HepG2 (cell line): ENCODE data around the gene ID4. TPM values are rescaled to one million over a fixed set of nuclear protein-coding genes. Genes with fewer than 3 reads are reported as not detected.

ENCODE experiments used
- ATAC-seq: fragments of 200-7000 bp; cut with Tn5 transposase; 3 replicates; pipeline ENCODE4 v1.9.1; 2020; ENCODE audit warnings: mild to moderate bottlenecking, moderate library complexity
- BruUV-seq: library from RNA; stranded (reverse); fragments of 400-500 nt; replicated peaks from 2 replicates; lab custom pipeline; 2021; lab: Mats Ljungman, UMichigan
- CTCF ChIA-PET: fragments of 300-600 bp; formaldehyde crosslinking; extraction: SDS; loops from one replicate; lab custom pipeline; 2021; ENCODE audit warnings: low total read pairs, inconsistent platforms, low intra/inter-chr PET ratio; lab: Yijun Ruan, JAX
- POLR2A ChIA-PET: fragments of 350-600 bp; sonication (Branson Sonifier 250); formaldehyde crosslinking; loops from one replicate; lab custom pipeline; 2020; ENCODE audit warnings: antibody characterized with exemption, inconsistent platforms; lab: Yijun Ruan, JAX
- DNase-seq: peaks from one replicate; pipeline ENCODE4 v3.0.0-alpha.2; 2015; ENCODE audit warnings: low spot score
- FAIRE-seq: peaks from 3 replicates; lab custom pipeline; 2011; peaks lifted over from hg19 to GRCh38; lab: Jason Lieb, UNC
- H2AFZ ChIP-seq: one replicate; pipeline ENCODE4 v1.6.1; 2011; ENCODE audit warnings: low read length, inconsistent platforms
- H3K27ac ChIP-seq: fragments of 300-600 bp; 3 replicates; pipeline ENCODE4 v1.8.0; 2011; ENCODE audit warnings: mixed run types, mild to moderate bottlenecking, mixed read lengths, low read length, inconsistent platforms; ENCODE audit not compliant: insufficient read depth; ENCODE audit errors: extremely low read length
- H3K27me3 ChIP-seq, 2 experiments: fragments of 200-600 bp in 1 of 2; 2 replicates in 1 of 2; 3 replicates in 1 of 2; pipeline versions ENCODE4 v1.6.0 to v1.8.0; 2011; ENCODE audit warnings: low read length in 2 of 2, mild to moderate bottlenecking in 2 of 2, moderate library complexity in 2 of 2, inconsistent platforms in 1 of 2; ENCODE audit not compliant: insufficient read depth in 2 of 2, control insufficient read depth in 1 of 2
- H3K36me3 ChIP-seq, 2 experiments: fragments of 200-600 bp in 1 of 2; replicated peaks in 1 of 2; 2 replicates in 1 of 2; 3 replicates in 1 of 2; pipeline versions ENCODE4 v1.5.1 to v1.8.0; 2011; ENCODE audit warnings: low read length in 2 of 2, inconsistent platforms in 1 of 2; ENCODE audit not compliant: insufficient read depth in 2 of 2, control insufficient read depth in 1 of 2
- H3K4me1 ChIP-seq: 2 replicates; pipeline ENCODE4 v1.5.1; 2012; ENCODE audit warnings: low read length, inconsistent platforms; ENCODE audit not compliant: insufficient read depth
- H3K4me2 ChIP-seq: 2 replicates; pipeline ENCODE4 v1.6.0; 2011; ENCODE audit warnings: low read depth, low read length, inconsistent platforms
- H3K4me3 ChIP-seq, 3 experiments: fragments of 200-600 bp in 1 of 3; sonication (generic), shearing (Covaris generic) in 1 of 3; replicated peaks in 1 of 3; 2 replicates each; pipeline ENCODE4 v1.5.1; 2011 to 2016; ENCODE audit warnings: low read length in 3 of 3, inconsistent platforms in 2 of 3, low read depth in 2 of 3, mild to moderate bottlenecking in 2 of 3, control low read depth in 1 of 3, mixed read lengths in 1 of 3; ENCODE audit not compliant: insufficient read depth in 1 of 3
- H3K79me2 ChIP-seq: one replicate; pipeline ENCODE4 v1.6.1; 2011; ENCODE audit warnings: low read length, inconsistent platforms; ENCODE audit not compliant: insufficient read depth
- H3K9ac ChIP-seq: 2 replicates; pipeline ENCODE4 v1.6.0; 2011; ENCODE audit warnings: mild to moderate bottlenecking, low read depth, low read length, inconsistent platforms; ENCODE audit not compliant: insufficient read depth
- H3K9me3 ChIP-seq: 2 replicates; pipeline ENCODE4 v1.5.1; 2012; ENCODE audit warnings: mild to moderate bottlenecking, low read length
- H4K20me1 ChIP-seq: 2 replicates; pipeline ENCODE4 v1.6.0; 2011; ENCODE audit warnings: inconsistent platforms, mild to moderate bottlenecking, low read length, moderate library complexity; ENCODE audit not compliant: insufficient read depth
- AHDC1 ChIP-seq: sonication (generic); formaldehyde crosslinking; IDR thresholded peaks from 2 replicates; pipeline ENCODE4 v1.5.1; 2020; ENCODE audit warnings: mild to moderate bottlenecking, missing genetic modification reagents, borderline replicate concordance
- RAD51 ChIP-seq: fragments of 450-650 bp; IDR thresholded peaks from 2 replicates; pipeline ENCODE4 v1.6.1; 2016; ENCODE audit warnings: borderline replicate concordance
- SSRP1 ChIP-seq: IDR thresholded peaks from 2 replicates; pipeline ENCODE4 v1.6.1; 2016; ENCODE audit warnings: control low read depth
- ZNF83 ChIP-seq: sonication (generic); formaldehyde crosslinking; IDR thresholded peaks from 2 replicates; pipeline ENCODE4 v1.4.0; 2020; ENCODE audit warnings: missing genetic modification reagents, mild to moderate bottlenecking, borderline replicate concordance
- WGBS: methylation state at CpG from one replicate; pipeline ENCODE4 v1.1.6; 2017; ENCODE audit warnings: low lambda C conversion rate; 5-methylcytosine and 5-hydroxymethylcytosine counted together
- in situ Hi-C: cut with HindIII; loops from 2 replicates; pipeline ENCODE4 v1.10.0; 2017; ENCODE audit warnings: low pct_unique_long_range_greater_than_20kb; ENCODE audit not compliant: extremely low pct_ligation_motif_present
- intact Hi-C: fragments of 100-400 bp; cut with micrococcal nuclease; formaldehyde crosslinking; loops from one replicate; pipeline ENCODE4 v1.10.0; 2022; ENCODE audit not compliant: unreplicated experiment
- polyA plus RNA-seq, 8 experiments: library from polyadenylated mRNA; depleted of rRNA in 3 of 8; stranded (reverse) in 7 of 8; unstranded in 1 of 8; fragments of >200 nt; fragmentation: Illumina TruSeq in 4 of 8; extraction: Trizol in 4 of 8; gene quantifications; 2 replicates each; pipeline versions ENCODE4 v1.2.1 to v1.2.3, GENCODE V29; 2011 to 2016; ENCODE audit warnings: low read depth in 4 of 8, missing spikeins in 1 of 8, mixed read lengths in 1 of 8; ENCODE audit not compliant: insufficient read depth in 1 of 8
- total RNA-seq, 5 experiments: library from RNA; depleted of rRNA; stranded (reverse); fragments of >200 nt; fragmentation: Illumina TruSeq; extraction: Trizol; gene quantifications; 2 replicates each; pipeline ENCODE4 v1.2.3, GENCODE V29; 2016; ENCODE audit warnings: low read depth in 1 of 5
- TF ChIP-seq, protein P1 (sequence below), 2 experiments: sonication (generic) in 1 of 2; formaldehyde crosslinking in 1 of 2; IDR thresholded peaks; 2 replicates each; pipeline versions ENCODE4 v1.5.1 to v1.6.1; 2011 to 2020; ENCODE audit warnings: borderline replicate concordance in 1 of 2, low read depth in 1 of 2, low read length in 1 of 2, mild to moderate bottlenecking in 1 of 2, missing genetic modification reagents in 1 of 2, moderate library complexity in 1 of 2
- TF ChIP-seq, protein P2 (sequence below): sonication (generic); formaldehyde crosslinking; IDR thresholded peaks from 2 replicates; pipeline ENCODE4 v1.9.0; 2021; ENCODE audit warnings: missing genetic modification reagents, borderline replicate concordance

The ID4 gene
- total and polyA plus RNA-seq, 2 of the 13 experiments (the other 11 are each of a cell fraction or from before 2014, with no cell fraction given) = 0.20 to 0.44 TPM

DNA sequence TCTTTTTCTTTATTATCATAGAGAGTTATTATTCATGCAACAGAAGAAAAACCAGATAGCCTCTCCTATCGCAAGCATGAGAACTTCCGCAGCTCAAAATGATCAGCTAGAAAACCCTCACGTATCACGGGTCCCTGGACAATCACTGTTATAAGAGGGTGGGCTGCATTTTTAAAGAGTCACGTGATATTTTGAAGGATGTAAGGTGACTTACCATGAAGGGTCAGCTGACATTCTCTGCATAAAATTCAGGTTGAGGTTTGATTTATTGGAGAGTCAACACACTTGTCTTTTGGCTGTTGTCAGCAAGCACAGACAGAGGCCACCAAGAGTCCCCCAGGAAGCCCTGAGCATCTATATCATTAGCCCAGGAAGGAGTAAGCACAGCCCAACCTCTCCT, 39.5 kb downstream of the ID4 start:
- Histone ChIP-seq H3K27ac (no peak overlapping the region), H3K9ac (no peak overlapping the region), H3K36me3 (no peaks in the 10 kb centered on the region), H4K20me1 (no peaks in the 10 kb centered on the region), H3K4me2 (no peak overlapping the region), H2AFZ (no peak overlapping the region), H3K9me3 (no peaks in the 10 kb centered on the region), H3K4me3 (no peak overlapping the region), H3K27me3 (no peaks in the 10 kb centered on the region), H3K4me1 (no peaks in the 10 kb centered on the region), H3K79me2 (no peaks in the 10 kb centered on the region)
- in situ Hi-C loops = loop anchor here (10.0 kb wide), 1 partner anchor 882 kb away; no protein-coding TSS in a partner anchor
- TF ChIP-seq SSRP1 (no peak), ZNF83 (CRISPR knock-in tag) (no peak), RAD51 (peak; percentile 81; the same call in 1 of the 2 replicates), AHDC1 (CRISPR knock-in tag) (no peak)
- TF ChIP-seq, protein P1, sequence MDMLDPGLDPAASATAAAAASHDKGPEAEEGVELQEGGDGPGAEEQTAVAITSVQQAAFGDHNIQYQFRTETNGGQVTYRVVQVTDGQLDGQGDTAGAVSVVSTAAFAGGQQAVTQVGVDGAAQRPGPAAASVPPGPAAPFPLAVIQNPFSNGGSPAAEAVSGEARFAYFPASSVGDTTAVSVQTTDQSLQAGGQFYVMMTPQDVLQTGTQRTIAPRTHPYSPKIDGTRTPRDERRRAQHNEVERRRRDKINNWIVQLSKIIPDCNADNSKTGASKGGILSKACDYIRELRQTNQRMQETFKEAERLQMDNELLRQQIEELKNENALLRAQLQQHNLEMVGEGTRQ (IDR thresholded peaks at IDR 0.05; ENCODE audit: low read depth, low read length) = peak; percentile 53
- TF ChIP-seq, protein P1 (CRISPR knock-in tag; IDR thresholded peaks at IDR 0.05; ENCODE audit: borderline replicate concordance) = no peak
- TF ChIP-seq, protein P2, sequence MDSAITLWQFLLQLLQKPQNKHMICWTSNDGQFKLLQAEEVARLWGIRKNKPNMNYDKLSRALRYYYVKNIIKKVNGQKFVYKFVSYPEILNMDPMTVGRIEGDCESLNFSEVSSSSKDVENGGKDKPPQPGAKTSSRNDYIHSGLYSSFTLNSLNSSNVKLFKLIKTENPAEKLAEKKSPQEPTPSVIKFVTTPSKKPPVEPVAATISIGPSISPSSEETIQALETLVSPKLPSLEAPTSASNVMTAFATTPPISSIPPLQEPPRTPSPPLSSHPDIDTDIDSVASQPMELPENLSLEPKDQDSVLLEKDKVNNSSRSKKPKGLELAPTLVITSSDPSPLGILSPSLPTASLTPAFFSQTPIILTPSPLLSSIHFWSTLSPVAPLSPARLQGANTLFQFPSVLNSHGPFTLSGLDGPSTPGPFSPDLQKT = no peak
- BruUV-seq = no TSS peak
- ATAC-seq (no peak), FAIRE-seq (no peak), DNase-seq (no peak)
- CTCF ChIA-PET = no interaction called here
- intact Hi-C loops = no loop called here
- 29% methylated on average over 5 of the region's 5 CpGs for WGBS
- POLR2A ChIA-PET = no interaction called here
